NCI-H1048 (cell line): ENCODE data around the gene LRRN3.

ENCODE experiments used
- DNase-seq: peaks from one replicate; lab custom pipeline; 2025; lab: John Stamatoyannopoulos, UW

The LRRN3 gene

GRCh38 chr7:111168182-111168581 is 77.3 kb downstream of the LRRN3 start:
- no peak for DNase-seq

GRCh38 chr7:111172564-111173257 is 81.8 kb downstream of the LRRN3 start:
- no peak for DNase-seq

- no peak for DNase-seq
Observed at GRCh38 chr7:111173528-111173927, 82.6 kb downstream of the LRRN3 start.

GRCh38 chr7:111173990-111174389 is 83.1 kb downstream of the LRRN3 start:
- DNase-seq, result no peak

- DNase-seq, result no peak
Observed at GRCh38 chr7:111174510-111174909, 83.6 kb downstream of the LRRN3 start.
